Measurements from ENCODE around the gene ZNF619. TPM values are rescaled to one million over a fixed set of nuclear protein-coding genes. Genes with fewer than 3 reads are reported as not detected.

ZNF619 gene
- total RNA-seq, 1 experiment from 2014 or later, result 6.9 TPM

- POLR2A ChIA-PET (ENCODE audit: unreplicated experiment), result interaction anchor here (0.5 to 0.9 kb wide), 4 partner anchors 31 to 984 kb away, joined by 3 to 6 read pairs (median 6); no protein-coding TSS in a partner anchor
- CTCF ChIA-PET, result interaction anchor here (0.5 kb wide), 1 partner anchor 84 kb away, joined by 3 read pairs; no protein-coding TSS in a partner anchor
- H3K9me3 ChIP-seq (ENCODE audit: insufficient read depth, low read depth), result no peaks in the 10 kb centered on the region
- no peaks in the 10 kb centered on the region for H3K27me3 ChIP-seq (ENCODE audit: insufficient read depth, low read depth)
- peaks cover 10% of the 10 kb centered on the region; the same call in 1 of the 2 replicates for H3K4me1 ChIP-seq (replicated peaks; ENCODE audit: insufficient read depth)
- no peaks in the 10 kb centered on the region for H4K20me1 ChIP-seq (ENCODE audit: insufficient read depth)
- H3K79me2 ChIP-seq (ENCODE audit: low read depth), result peaks cover 20% of the 10 kb centered on the region
- H3K4me3 ChIP-seq, result peak overlapping the region; percentile 85
- peak overlapping the region; percentile 92 for H3K4me2 ChIP-seq
- no peaks in the 10 kb centered on the region for H3K9me2 ChIP-seq (ENCODE audit: insufficient read depth)
- no peak for DNase-seq
- TF ChIP-seq EZH2 (IDR thresholded peaks at IDR 0.05; ENCODE audit: low read depth) (no peak), CTCF (conservative IDR thresholded peaks at IDR 0.05) (no peak)
- peak overlapping the region; percentile 79 for H3K27ac ChIP-seq
- peak overlapping the region; percentile 85 for H2AFZ ChIP-seq
- intact Hi-C loops (cut with micrococcal nuclease; ENCODE audit: unreplicated experiment), result loop anchor here (1.0 kb wide), 3 partner anchors 18 to 71 kb away; partner anchors contain the start of genes ZNF619 and ZNF620
- peaks cover 7% of the 10 kb centered on the region; the same call in 1 of the 2 replicates for H3F3A ChIP-seq (ENCODE audit: insufficient read depth, low read depth)
- TSS peak; percentile 97 for BruUV-seq (replicated peaks)
- peaks cover 18% of the 10 kb centered on the region for H3K36me3 ChIP-seq (ENCODE audit: low read depth)
Measured at GRCh38 chr3:40524222-40524567, 47.3 kb downstream of the ZNF619 start.

GRCh38 chr3:40524568-40525285 lies 47.8 kb downstream of the ZNF619 start, which contains the start of gene ZNF621:
TSS of gene ZNF621 (plus strand) at chr3:40524960. CDS start at chr3:40525841, 881 bp downstream.
- no TSS peak for BruUV-seq (replicated peaks)
- peaks cover 23% of the 10 kb centered on the region for H3K36me3 ChIP-seq (ENCODE audit: low read depth)
- H2AFZ ChIP-seq, result peak within 1 kb of the TSS; percentile 97
- peak within 1 kb of the TSS; percentile 85 for H3K4me3 ChIP-seq
- peaks cover 7% of the 10 kb centered on the region; the same call in 1 of the 2 replicates for H3F3A ChIP-seq (ENCODE audit: insufficient read depth, low read depth)
- intact Hi-C loops (cut with micrococcal nuclease; ENCODE audit: unreplicated experiment), result loop anchor here (1.0 kb wide), 3 partner anchors 18 to 71 kb away; partner anchors contain the start of genes ZNF619 and ZNF620
- H3K79me2 ChIP-seq (ENCODE audit: low read depth), result peaks cover 20% of the 10 kb centered on the region
- peak; percentile 75 to 93 for DNase-seq
- peak within 1 kb of the TSS; percentile 92 for H3K4me2 ChIP-seq
- no peaks in the 10 kb centered on the region for H3K27me3 ChIP-seq (ENCODE audit: insufficient read depth, low read depth)
- ChIA-PET CTCF (no interaction called here), POLR2A (ENCODE audit: unreplicated experiment) (interaction anchor here (0.5 to 0.9 kb wide), 3 partner anchors 76 to 983 kb away, joined by 3 to 6 read pairs (median 5); no protein-coding TSS in a partner anchor)
- no peak for TF ChIP-seq CTCF (conservative IDR thresholded peaks at IDR 0.05)
- no peak for TF ChIP-seq EZH2 (IDR thresholded peaks at IDR 0.05; ENCODE audit: low read depth)
- H3K4me1 ChIP-seq (replicated peaks; ENCODE audit: insufficient read depth), result peaks cover 10% of the 10 kb centered on the region; the same call in 1 of the 2 replicates
- no peaks in the 10 kb centered on the region for H3K9me2 ChIP-seq (ENCODE audit: insufficient read depth)
- no peaks in the 10 kb centered on the region for H3K9me3 ChIP-seq (ENCODE audit: insufficient read depth, low read depth)
- H3K27ac ChIP-seq, result peak within 1 kb of the TSS; percentile 79
- no peaks in the 10 kb centered on the region for H4K20me1 ChIP-seq (ENCODE audit: insufficient read depth)

- CTCF ChIA-PET, result no interaction called here
Measured at GRCh38 chr3:40528426-40528825, 51.5 kb downstream of the ZNF619 start.

More at GRCh38 chr3:40528426-40528825, 51.5 kb downstream of the ZNF619 start:
- Histone ChIP-seq H3K79me2 (ENCODE audit: low read depth) (peaks cover 20% of the 10 kb centered on the region), H3K4me3 (no peak overlapping the region), H3K27me3 (ENCODE audit: insufficient read depth, low read depth) (no peaks in the 10 kb centered on the region), H3K9me2 (ENCODE audit: insufficient read depth) (no peaks in the 10 kb centered on the region), H3K4me1 (replicated peaks; ENCODE audit: insufficient read depth) (peaks cover 10% of the 10 kb centered on the region; the same call in 1 of the 2 replicates), H3K4me2 (no peak overlapping the region), H3F3A (ENCODE audit: insufficient read depth, low read depth) (peaks cover 7% of the 10 kb centered on the region; the same call in 1 of the 2 replicates), H2AFZ (no peak overlapping the region), H3K9me3 (ENCODE audit: insufficient read depth, low read depth) (peaks cover 9% of the 10 kb centered on the region; the same call in 1 of the 2 replicates), H4K20me1 (ENCODE audit: insufficient read depth) (no peaks in the 10 kb centered on the region), H3K27ac (no peak overlapping the region), H3K36me3 (ENCODE audit: low read depth) (peaks cover 58% of the 10 kb centered on the region)
- POLR2A ChIA-PET (ENCODE audit: unreplicated experiment), result no interaction called here
- no peak for DNase-seq
- TF ChIP-seq EZH2 (IDR thresholded peaks at IDR 0.05; ENCODE audit: low read depth) (no peak), CTCF (conservative IDR thresholded peaks at IDR 0.05) (no peak)
- intact Hi-C loops (cut with micrococcal nuclease; ENCODE audit: unreplicated experiment), result no loop called here
- BruUV-seq (replicated peaks), result no TSS peak
